DMS153 (cell line): Measurements from ENCODE around the gene LRRIQ3.

Experiments used
- DNase-seq: peaks from one replicate; lab custom pipeline; 2025; lab: John Stamatoyannopoulos, UW

The LRRIQ3 gene

GRCh38 chr1:74113333-74113732, 84.6 kb downstream of the LRRIQ3 start:
- no peak for DNase-seq

GRCh38 chr1:74107394-74107793, 90.6 kb downstream of the LRRIQ3 start:
- DNase-seq = no peak

GRCh38 chr1:74091371-74091770, 106.6 kb downstream of the LRRIQ3 start:
- DNase-seq = no peak

- no peak for DNase-seq
Measured at GRCh38 chr1:74083128-74083527, 114.8 kb downstream of the LRRIQ3 start.

- no peak for DNase-seq
Measured at GRCh38 chr1:74065081-74065480, 132.9 kb downstream of the LRRIQ3 start.

- no peak for DNase-seq
Measured at GRCh38 chr1:74057719-74058118, 140.3 kb downstream of the LRRIQ3 start.

DNA sequence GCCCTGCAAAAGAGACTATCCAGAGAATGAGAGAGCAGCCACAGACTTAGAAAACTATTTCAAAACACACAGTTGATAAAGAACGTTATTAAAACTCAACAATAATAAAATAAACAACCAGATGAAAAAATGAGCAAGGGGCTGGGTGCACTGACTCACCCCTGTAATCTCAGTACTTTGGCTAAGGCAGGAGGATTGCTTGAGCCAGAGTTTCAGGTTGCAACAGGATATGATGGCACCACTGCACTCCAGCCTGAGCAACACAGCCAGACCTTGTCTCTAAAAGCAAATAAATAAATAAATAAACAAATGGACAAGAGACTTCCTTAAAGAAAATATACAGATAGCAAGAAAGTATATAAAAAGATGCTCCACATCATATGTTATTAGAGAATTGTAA, 144.6 kb downstream of the LRRIQ3 start:
- no peak for DNase-seq

GRCh38 chr1:74050386-74050785, 147.6 kb downstream of the LRRIQ3 start:
- DNase-seq = no peak

- DNase-seq = no peak
Measured at GRCh38 chr1:74038042-74038441, 159.9 kb downstream of the LRRIQ3 start.

DNA sequence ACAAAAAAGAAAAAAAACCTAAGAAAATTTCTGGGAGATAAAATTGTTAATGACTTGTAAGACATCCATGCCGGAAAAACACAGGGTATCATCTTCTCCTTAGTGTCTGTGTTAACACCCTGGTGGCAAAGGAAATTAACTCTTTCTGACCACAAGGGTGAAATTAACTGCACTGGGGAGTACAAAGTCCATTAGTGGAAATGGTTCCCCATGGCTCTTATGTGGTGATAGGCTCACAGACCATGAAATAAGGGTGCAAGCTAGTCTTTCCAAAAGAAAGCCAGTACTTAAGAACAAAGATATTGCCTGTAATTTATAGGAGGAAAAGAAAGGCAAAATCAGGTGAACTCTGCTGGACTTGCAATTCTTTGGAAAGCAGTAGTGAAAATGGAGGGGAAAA, 185.4 kb downstream of the LRRIQ3 start:
- no peak for DNase-seq

DNA sequence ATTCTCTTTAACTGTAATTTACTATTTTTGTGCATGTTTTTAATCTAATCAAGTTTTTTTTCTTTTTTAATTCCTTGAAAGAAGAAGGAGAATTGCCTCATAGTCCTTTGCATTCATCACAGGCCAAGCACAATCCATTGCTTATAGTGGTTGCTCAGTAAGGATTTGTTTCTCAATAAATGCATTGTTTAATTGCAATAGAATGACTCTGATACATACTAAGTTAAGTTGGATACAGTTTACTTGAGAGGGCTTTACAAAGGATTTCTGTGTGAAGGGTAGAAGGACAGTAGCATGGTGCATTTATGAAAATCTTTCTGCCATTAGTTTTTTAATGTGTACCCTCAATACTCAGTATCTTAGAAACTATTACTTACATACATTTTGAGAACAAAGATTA, 186.2 kb downstream of the LRRIQ3 start:
- no peak for DNase-seq

- no peak for DNase-seq
Measured at GRCh38 chr1:74010206-74010605, 187.8 kb downstream of the LRRIQ3 start.

GRCh38 chr1:74005533-74005932, 192.4 kb downstream of the LRRIQ3 start:
- peak; percentile 30 for DNase-seq

- DNase-seq = no peak
Measured at GRCh38 chr1:74003806-74004205, 194.2 kb downstream of the LRRIQ3 start.

DNA sequence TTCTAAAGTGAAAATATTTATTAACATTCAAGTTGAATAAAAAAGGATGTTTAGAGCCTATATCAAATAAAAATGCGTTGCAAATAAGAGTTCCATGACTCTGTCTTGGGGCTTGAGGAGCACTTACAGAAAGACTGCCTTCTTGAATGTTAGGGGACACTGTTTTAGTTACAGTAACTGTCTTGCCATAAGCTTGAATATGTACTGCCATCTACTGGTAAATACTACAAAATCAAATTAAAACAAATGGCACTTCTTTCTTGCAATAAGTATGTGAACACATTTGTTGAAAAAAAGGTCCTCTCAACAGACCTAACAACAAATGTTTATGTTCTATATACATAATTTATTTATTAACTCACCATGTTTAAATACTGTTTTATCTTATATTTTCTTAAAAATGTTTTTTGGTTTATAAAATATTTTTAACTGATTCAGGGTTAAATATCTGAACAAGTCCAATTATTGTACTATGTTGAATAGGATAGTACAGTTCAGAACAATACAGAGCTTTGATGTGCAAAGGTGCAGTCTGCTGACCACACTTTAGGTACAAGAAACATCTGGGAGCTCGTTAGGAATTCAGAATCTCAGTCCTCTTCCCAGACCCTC, 199.5 kb downstream of the LRRIQ3 start:
- peak; percentile 59 for DNase-seq

DNA sequence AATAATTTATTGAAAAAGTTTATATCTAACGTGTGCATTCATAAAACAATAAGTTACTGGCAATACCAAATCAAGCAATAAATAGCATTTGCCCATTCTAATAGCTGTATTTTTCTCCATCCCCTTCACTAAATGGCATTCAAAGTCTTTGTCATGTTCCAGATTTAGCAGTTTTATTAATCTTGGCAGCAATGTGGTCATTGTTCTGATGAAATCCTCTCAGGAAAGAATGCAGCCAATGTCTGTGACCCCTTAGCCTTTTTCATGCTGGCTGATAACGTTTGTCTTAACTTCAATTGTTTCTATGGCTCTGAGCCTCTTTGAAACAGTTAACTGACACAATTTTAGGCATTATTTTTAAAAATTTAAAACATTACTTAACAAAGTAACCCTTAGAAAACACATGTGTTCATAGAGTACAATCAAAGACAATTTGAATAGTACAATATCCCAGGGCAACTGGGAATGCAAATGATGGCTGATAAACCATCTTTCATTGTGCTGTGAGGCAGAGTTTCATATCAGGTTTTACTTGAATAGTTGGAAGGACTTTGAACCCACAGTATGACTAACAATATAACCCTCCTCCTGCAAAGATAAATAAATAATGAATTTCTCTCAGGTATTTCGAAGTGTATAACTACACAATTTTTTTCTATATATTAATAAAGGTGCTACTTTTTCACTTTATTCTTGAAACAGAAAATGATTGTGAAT, 217.5 kb downstream of the LRRIQ3 start:
- no peak for DNase-seq

DNA sequence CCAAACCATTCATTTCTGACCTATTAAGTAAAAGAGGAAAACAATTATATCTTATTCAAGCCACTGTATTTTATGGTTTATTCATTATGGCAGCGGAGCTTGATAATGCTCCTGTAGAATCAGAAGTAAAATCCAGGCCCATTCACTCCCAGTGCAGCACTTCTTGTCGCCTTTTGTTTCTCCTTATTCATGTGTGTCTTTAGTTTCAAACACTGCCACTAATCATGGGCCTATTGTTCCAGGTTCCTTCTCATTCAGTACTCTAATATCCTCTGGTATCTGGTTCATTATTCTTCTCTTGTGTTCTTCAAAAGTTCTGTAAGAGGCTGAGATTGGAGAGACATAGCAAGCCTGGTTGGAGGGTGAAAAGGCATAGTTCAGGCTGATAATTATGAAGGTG, 218.3 kb downstream of the LRRIQ3 start:
- DNase-seq = no peak

- no peak for DNase-seq
Measured at GRCh38 chr1:73978964-73979363, 219.0 kb downstream of the LRRIQ3 start.
